PC-3 (cell line): ENCODE data around the gene SDC4. TPM values are rescaled to one million over a fixed set of nuclear protein-coding genes. Genes with fewer than 3 reads are reported as not detected.
A peak's percentile ranks its signal among the peaks of the same experiment; 100 is the strongest.

Source experiments
- ATAC-seq: fragments of 200-7000 bp; cut with Tn5 transposase; 2 replicates; pipeline ENCODE4 v1.9.1; 2020; ENCODE audit warnings: mild to moderate bottlenecking, moderate library complexity
- BruUV-seq: library from RNA; stranded (reverse); fragments of 400-500 nt; replicated peaks from 2 replicates; lab custom pipeline; 2021; lab: Mats Ljungman, UMichigan
- CTCF ChIA-PET: fragments of 300-600 bp; sonication (Branson Sonifier 250); formaldehyde crosslinking; loops from one replicate; lab custom pipeline; 2022; ENCODE audit warnings: antibody characterized with exemption; lab: Charles Lee
- POLR2A ChIA-PET: fragments of 300-600 bp; sonication (Branson Sonifier 250); formaldehyde crosslinking; loops from one replicate; lab custom pipeline; 2022; ENCODE audit warnings: antibody characterized with exemption; ENCODE audit not compliant: unreplicated experiment; lab: Charles Lee
- DNase-seq: peaks from one replicate; pipeline ENCODE4 v3.0.0-alpha.2; 2015
- H2AFZ ChIP-seq: fragments of 300-600 bp; sonication (generic); 2 replicates; pipeline ENCODE4 v1.6.0; 2016; ENCODE audit warnings: antibody characterized with exemption, low read length
- H3F3A ChIP-seq: fragments of 300-600 bp; sonication (generic); one replicate; pipeline ENCODE4 v1.6.0; 2017; ENCODE audit warnings: antibody characterized with exemption, low read length, control low read depth, mild to moderate bottlenecking; ENCODE audit not compliant: unreplicated experiment
- H3K27ac ChIP-seq: fragments of 300-600 bp; sonication (generic); 2 replicates; pipeline ENCODE4 v1.5.1; 2016; ENCODE audit warnings: mild to moderate bottlenecking, low read length
- H3K27me3 ChIP-seq: fragments of 300-600 bp; sonication (generic); 2 replicates; pipeline ENCODE4 v1.6.1; 2016; ENCODE audit warnings: low read length, mixed read lengths
- H3K36me3 ChIP-seq: fragments of 300-600 bp; sonication (generic); 2 replicates; pipeline ENCODE4 v1.6.1; 2016; ENCODE audit warnings: low read depth, mixed run types, low read length, mixed read lengths
- H3K4me1 ChIP-seq: fragments of 300-600 bp; sonication (generic); 2 replicates; pipeline ENCODE4 v1.5.1; 2016; ENCODE audit warnings: low read length; ENCODE audit not compliant: insufficient read depth
- H3K4me2 ChIP-seq: fragments of 300-600 bp; sonication (generic); 2 replicates; pipeline ENCODE4 v1.6.0; 2016; ENCODE audit warnings: low read length
- H3K4me3 ChIP-seq: fragments of 300-600 bp; sonication (generic); 2 replicates; pipeline ENCODE4 v1.5.1; 2016; ENCODE audit warnings: mild to moderate bottlenecking, low read length, mixed read lengths
- H3K79me2 ChIP-seq: fragments of 300-600 bp; sonication (generic); 2 replicates; pipeline ENCODE4 v1.6.1; 2017; ENCODE audit warnings: low read length, mixed read lengths
- H3K9ac ChIP-seq: fragments of 300-600 bp; sonication (generic); 2 replicates; pipeline ENCODE4 v1.6.0; 2016; ENCODE audit warnings: mild to moderate bottlenecking, low read length
- H3K9me2 ChIP-seq: fragments of 300-600 bp; sonication (generic); replicated peaks from 2 replicates; pipeline ENCODE4 v1.6.1; 2016; ENCODE audit warnings: mixed run types, low read length, mixed read lengths
- H3K9me3 ChIP-seq: fragments of 300-600 bp; sonication (generic); 2 replicates; pipeline ENCODE4 v1.6.1; 2016; ENCODE audit warnings: low read length, mixed read lengths
- H4K20me1 ChIP-seq: fragments of 300-600 bp; sonication (generic); 2 replicates; pipeline ENCODE4 v1.6.1; 2016; ENCODE audit warnings: low read length, mixed read lengths
- EZH2 ChIP-seq: fragments of 300-600 bp; sonication (generic); IDR thresholded peaks from one replicate; pipeline ENCODE4 v1.6.1; 2017; ENCODE audit warnings: antibody characterized with exemption, mild to moderate bottlenecking, low read length; ENCODE audit not compliant: unreplicated experiment
- EZH2phosphoT487 ChIP-seq: fragments of 300-600 bp; sonication (generic); IDR thresholded peaks from 2 replicates; pipeline ENCODE4 v1.6.1; 2018; ENCODE audit warnings: mild to moderate bottlenecking, antibody characterized with exemption, low read length, borderline replicate concordance
- intact Hi-C: fragments of 100-400 bp; cut with micrococcal nuclease; formaldehyde crosslinking; loops from 2 replicates; pipeline ENCODE4 v1.9.0; 2023
- total RNA-seq: library from RNA; depleted of rRNA; stranded (reverse); fragments of >200 nt; gene quantifications from 2 replicates; pipeline ENCODE4 v1.2.3, GENCODE V29; 2014
- TF ChIP-seq, protein P1 (sequence below): fragments of 300-600 bp; sonication (generic); conservative IDR thresholded peaks from 2 replicates; pipeline ENCODE4 v1.5.1; 2017; ENCODE audit warnings: antibody characterized with exemption, low read depth, mild to moderate bottlenecking, low read length

Gene SDC4
- total RNA-seq, 1 experiment from 2014 or later, result 134 TPM

DNA sequence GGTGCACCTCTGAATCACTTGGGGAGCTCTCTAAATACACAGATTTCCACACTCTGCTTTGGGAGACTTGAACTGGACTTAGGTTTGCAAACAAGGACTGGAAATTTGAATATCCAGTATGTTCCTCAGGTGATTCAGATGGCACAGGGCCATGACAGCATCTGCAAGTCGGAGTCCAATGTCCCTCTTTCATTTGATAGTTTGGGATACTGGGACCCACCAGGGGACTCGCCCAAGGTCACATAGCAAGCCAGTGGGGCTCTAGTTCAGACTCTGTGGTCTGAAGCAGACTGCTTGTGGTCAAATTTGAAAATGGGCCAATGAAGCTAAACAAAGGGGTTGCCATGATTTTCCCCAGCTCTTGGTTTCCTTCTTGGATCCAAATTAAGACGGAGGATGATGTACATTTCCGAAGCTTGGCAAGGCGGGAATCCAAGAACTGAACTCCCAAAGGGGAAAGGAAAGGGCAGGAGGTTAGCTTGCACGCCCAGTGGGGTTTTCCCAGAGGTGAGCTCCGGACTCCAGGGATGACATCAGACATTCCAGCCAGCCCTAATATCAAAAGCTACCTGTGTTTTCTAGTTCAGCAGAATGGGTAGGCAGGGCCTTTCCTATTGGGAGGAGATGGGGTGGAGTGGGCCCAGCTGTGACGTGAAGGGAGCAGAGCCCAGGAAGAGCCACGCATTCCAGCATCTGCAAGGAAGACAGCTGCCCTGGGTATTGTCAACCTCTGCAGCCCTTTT lies 11.4 kb upstream of the SDC4 start:
- BruUV-seq, result no TSS peak
- H3K9ac ChIP-seq, result no peak overlapping the region
- peak overlapping the region; percentile 53 for H3K27ac ChIP-seq
- H3K27me3 ChIP-seq, result no peaks in the 10 kb centered on the region
- H3K79me2 ChIP-seq, result peaks cover 12% of the 10 kb centered on the region
- ATAC-seq (no peak), DNase-seq (no peak)
- POLR2A ChIA-PET, result no interaction called here
- intact Hi-C loops, result loop anchor here (5.0 kb wide), 1 partner anchor 418 kb away; no protein-coding TSS in a partner anchor
- no peak overlapping the region for H2AFZ ChIP-seq
- H3K4me2 ChIP-seq, result peak overlapping the region; percentile 10
- no peaks in the 10 kb centered on the region for H3K36me3 ChIP-seq
- CTCF ChIA-PET, result interaction anchor here (0.8 to 1.3 kb wide), 2 partner anchors 60 to 78 kb away, joined by 3 to 5 read pairs; no protein-coding TSS in a partner anchor
- no peak overlapping the region for H3K4me3 ChIP-seq
- H3K9me3 ChIP-seq, result no peaks in the 10 kb centered on the region
- H4K20me1 ChIP-seq, result no peaks in the 10 kb centered on the region
- TF ChIP-seq EZH2phosphoT487 (no peak), EZH2 (no peak)
- TF ChIP-seq, protein P1, sequence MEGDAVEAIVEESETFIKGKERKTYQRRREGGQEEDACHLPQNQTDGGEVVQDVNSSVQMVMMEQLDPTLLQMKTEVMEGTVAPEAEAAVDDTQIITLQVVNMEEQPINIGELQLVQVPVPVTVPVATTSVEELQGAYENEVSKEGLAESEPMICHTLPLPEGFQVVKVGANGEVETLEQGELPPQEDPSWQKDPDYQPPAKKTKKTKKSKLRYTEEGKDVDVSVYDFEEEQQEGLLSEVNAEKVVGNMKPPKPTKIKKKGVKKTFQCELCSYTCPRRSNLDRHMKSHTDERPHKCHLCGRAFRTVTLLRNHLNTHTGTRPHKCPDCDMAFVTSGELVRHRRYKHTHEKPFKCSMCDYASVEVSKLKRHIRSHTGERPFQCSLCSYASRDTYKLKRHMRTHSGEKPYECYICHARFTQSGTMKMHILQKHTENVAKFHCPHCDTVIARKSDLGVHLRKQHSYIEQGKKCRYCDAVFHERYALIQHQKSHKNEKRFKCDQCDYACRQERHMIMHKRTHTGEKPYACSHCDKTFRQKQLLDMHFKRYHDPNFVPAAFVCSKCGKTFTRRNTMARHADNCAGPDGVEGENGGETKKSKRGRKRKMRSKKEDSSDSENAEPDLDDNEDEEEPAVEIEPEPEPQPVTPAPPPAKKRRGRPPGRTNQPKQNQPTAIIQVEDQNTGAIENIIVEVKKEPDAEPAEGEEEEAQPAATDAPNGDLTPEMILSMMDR, result no peak
- H3K4me1 ChIP-seq, result peaks cover 44% of the 10 kb centered on the region
- H3K9me2 ChIP-seq, result no peaks in the 10 kb centered on the region
- H3F3A ChIP-seq, result no peaks in the 10 kb centered on the region

DNA sequence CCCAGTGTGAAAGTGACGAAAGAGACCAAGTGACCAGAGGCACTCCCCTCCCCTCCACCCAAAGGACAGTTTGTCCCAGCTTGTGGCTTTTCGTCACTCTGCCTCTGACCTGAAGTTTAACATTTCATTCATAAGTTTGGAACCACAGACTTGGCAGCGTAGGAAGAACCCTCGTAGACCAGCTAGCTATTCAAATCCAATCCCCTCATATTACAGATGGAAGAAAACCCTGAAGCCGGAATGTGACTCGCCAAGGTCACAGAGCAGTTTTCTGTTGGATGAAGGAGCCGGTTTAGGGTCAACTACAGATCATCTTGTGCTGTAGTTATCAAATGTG lies 10.8 kb upstream of the SDC4 start:
- Histone ChIP-seq H3K79me2 (peaks cover 8% of the 10 kb centered on the region), H3F3A (no peaks in the 10 kb centered on the region), H3K9me2 (no peaks in the 10 kb centered on the region), H3K4me1 (peaks cover 44% of the 10 kb centered on the region), H3K27ac (0 out of 2 replicates have a peak overlapping the region, but pooled peaks have one; percentile 53), H2AFZ (no peak overlapping the region), H3K4me2 (no peak overlapping the region), H3K36me3 (no peaks in the 10 kb centered on the region), H3K9ac (no peak overlapping the region), H3K9me3 (no peaks in the 10 kb centered on the region), H4K20me1 (no peaks in the 10 kb centered on the region), H3K4me3 (no peak overlapping the region), H3K27me3 (no peaks in the 10 kb centered on the region)
- TF ChIP-seq EZH2 (no peak), EZH2phosphoT487 (no peak)
- TF ChIP-seq, protein P1, result no peak
- ChIA-PET POLR2A (no interaction called here), CTCF (interaction anchor here (0.8 to 1.3 kb wide), 2 partner anchors 61 to 78 kb away, joined by 3 to 5 read pairs; no protein-coding TSS in a partner anchor)
- no TSS peak for BruUV-seq
- ATAC-seq, result no peak
- DNase-seq, result no peak
- intact Hi-C loops, result no loop called here

DNA sequence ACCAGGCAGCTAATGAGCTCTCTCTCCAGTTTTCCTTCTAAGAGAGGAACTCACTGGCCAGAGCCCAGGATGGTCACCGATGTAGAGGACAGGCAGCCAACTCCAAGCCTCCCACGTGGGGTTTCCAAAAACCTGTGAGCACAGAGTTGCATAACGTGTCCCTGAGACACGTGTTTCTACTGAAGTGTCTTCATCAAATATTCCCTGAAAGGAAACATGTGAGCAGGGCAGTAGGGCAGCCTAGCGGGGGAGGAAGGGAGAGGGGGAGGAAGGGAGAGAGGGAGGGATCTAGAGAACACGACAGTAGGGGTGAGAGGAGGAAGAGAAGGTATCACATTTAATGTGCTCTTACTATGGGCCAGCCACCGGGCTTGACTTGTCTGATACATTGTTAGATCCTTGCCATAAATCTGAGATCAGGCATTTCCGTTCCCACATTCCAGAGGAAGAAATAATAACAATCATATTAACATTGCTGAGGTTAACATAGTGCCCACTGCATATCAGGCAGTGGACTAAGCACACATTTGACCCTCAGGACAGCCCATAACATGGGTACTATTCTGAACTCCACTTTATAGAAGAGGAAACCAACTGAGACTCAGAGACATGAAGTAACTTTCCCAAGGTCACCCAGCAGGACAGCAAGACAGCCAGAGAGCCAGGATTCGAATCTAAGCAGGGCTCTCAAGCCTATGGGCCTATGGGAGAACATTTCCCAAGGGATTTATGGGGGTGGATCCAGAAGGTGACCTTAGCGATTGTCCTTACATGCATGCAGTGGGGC lies 10.3 kb upstream of the SDC4 start:
- Histone ChIP-seq H2AFZ (no peak overlapping the region), H3K9me3 (no peaks in the 10 kb centered on the region), H3K36me3 (no peaks in the 10 kb centered on the region), H3K4me3 (no peak overlapping the region), H3K4me1 (peaks cover 44% of the 10 kb centered on the region), H3K27ac (no peak overlapping the region), H3K27me3 (no peaks in the 10 kb centered on the region), H3K9ac (no peak overlapping the region), H3K79me2 (peaks cover 2% of the 10 kb centered on the region), H3F3A (no peaks in the 10 kb centered on the region), H4K20me1 (no peaks in the 10 kb centered on the region), H3K4me2 (no peak overlapping the region), H3K9me2 (no peaks in the 10 kb centered on the region)
- TF ChIP-seq EZH2 (no peak), EZH2phosphoT487 (no peak)
- TF ChIP-seq, protein P1, result no peak
- ChIA-PET CTCF (interaction anchor here (1.3 kb wide), 2 partner anchors 35 to 79 kb away, joined by 5 read pairs; no protein-coding TSS in a partner anchor), POLR2A (no interaction called here)
- ATAC-seq (no peak), DNase-seq (no peak)
- intact Hi-C loops, result no loop called here
- BruUV-seq, result no TSS peak
